ENCODE data around the gene MRAP.
"Not testable (repeated sequence)": the region's sequence is repeated elsewhere in the genome, so short reads cannot be mapped to it uniquely, and the experiment has no call there.

Gene MRAP

DNA sequence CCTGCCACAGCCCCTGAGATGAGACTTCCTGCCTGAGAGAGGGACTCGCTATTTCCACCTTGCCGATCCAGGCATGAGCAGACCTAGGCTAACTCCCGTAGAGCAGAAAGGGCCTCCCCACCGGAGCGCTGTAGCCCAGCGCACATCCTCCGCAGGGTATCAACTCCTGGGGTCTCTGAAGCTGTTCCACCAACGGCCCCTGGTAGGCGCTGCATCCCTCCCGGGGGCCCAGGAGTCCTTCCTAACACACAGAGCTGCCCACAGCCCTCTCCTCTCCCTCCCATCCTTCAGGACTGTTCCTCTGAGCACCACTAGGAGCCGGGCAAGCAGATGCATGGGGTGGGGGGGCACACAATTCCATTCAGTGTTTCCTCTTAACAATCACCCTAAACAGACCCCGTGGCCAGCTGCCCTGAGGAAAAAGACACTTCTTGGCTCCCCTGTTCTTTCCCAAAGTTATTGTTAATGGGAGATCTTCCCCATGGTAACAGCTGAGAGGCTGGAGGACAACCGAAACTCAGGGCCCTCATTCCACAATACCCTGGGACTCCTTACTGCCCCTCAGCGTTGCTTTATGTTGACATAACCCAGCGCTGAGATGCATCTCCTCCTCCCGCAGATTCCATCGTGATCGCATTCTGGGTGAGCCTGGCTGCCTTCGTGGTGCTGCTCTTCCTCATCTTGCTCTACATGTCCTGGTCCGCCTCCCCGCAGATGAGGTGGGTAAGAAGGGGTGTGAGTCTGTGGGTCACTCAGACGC, 7.5 kb downstream of the MRAP start:
- no peak for TF ChIP-seq CTCF (IDR thresholded peaks at IDR 0.05)
- Histone ChIP-seq H3K4me3 (no peak overlapping the region), H3K27ac (no peak overlapping the region), H3K36me3 (peaks cover 0 to 29% (median 9%) of the 10 kb centered on the region in 3 donors), H3K4me1 (no peaks in the 10 kb centered on the region), H3K27me3 (no peaks in the 10 kb centered on the region), H3K9me3 (no peaks in the 10 kb centered on the region)
- DNase-seq, result no peak
- intact Hi-C loops (cut with DNase I; ENCODE audit: low total_unique reads), result no loop called here

GRCh38 chr21:32307706-32308105, 9.1 kb downstream of the MRAP start:
- H3K27ac ChIP-seq, result no peak overlapping the region
- peaks cover 0 to 44% (median 22%) of the 10 kb centered on the region in 3 donors for H3K36me3 ChIP-seq
- H3K4me1 ChIP-seq, result no peaks in the 10 kb centered on the region
- DNase-seq, result no peak
- H3K4me3 ChIP-seq, result no peak overlapping the region
- TF ChIP-seq CTCF (IDR thresholded peaks at IDR 0.05), result no peak
- no peaks in the 10 kb centered on the region for H3K9me3 ChIP-seq
- no peaks in the 10 kb centered on the region for H3K27me3 ChIP-seq
- intact Hi-C loops (cut with DNase I; ENCODE audit: low total_unique reads), result no loop called here

DNA sequence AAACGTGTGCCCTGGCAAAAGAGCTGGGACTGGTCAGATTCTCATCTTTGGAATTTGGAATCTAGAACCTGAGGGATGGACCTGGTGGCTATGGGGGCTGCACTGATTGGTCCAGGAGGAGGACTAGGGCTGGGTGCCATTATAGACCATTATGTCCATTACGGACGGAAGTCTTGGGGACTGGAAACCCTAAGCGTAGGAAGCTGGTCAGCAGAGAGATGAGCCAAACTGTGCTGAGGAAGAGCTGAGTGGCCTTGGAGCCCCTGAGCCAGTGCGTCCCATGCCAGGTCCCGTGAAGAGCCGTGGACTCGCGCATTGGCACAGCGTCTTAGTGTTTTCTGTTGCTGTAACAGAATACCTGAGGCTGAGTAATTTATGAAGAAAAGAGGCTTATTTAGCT, 10.0 kb downstream of the MRAP start:
- Histone ChIP-seq H3K36me3 (peaks cover 0 to 54% (median 31%) of the 10 kb centered on the region in 3 donors), H3K9me3 (no peaks in the 10 kb centered on the region), H3K4me3 (no peak overlapping the region), H3K27ac (no peak overlapping the region), H3K27me3 (no peaks in the 10 kb centered on the region), H3K4me1 (no peaks in the 10 kb centered on the region)
- TF ChIP-seq CTCF (IDR thresholded peaks at IDR 0.05), result no peak
- no peak for DNase-seq
- intact Hi-C loops (cut with DNase I; ENCODE audit: low total_unique reads), result no loop called here

- TF ChIP-seq CTCF (IDR thresholded peaks at IDR 0.05), result no peak
- no peak for DNase-seq
- no peak overlapping the region for H3K4me3 ChIP-seq
- no peak overlapping the region for H3K27ac ChIP-seq
- H3K36me3 ChIP-seq, result peaks cover 12 to 65% (median 42%) of the 10 kb centered on the region in 3 donors
- intact Hi-C loops (cut with DNase I; ENCODE audit: low total_unique reads), result no loop called here
- H3K4me1 ChIP-seq, result no peaks in the 10 kb centered on the region
- H3K9me3 ChIP-seq, result no peaks in the 10 kb centered on the region
- H3K27me3 ChIP-seq, result no peaks in the 10 kb centered on the region
These were observed 11.3 kb downstream of the MRAP start for GRCh38 chr21:32309906-32310460.

GRCh38 chr21:32310976-32311375, 12.3 kb downstream of the MRAP start:
- H3K4me1 ChIP-seq; H3K4me3 ChIP-seq; H3K9me3 ChIP-seq; H3K27me3 ChIP-seq; H3K27ac ChIP-seq; intact Hi-C loops (cut with DNase I; ENCODE audit: low total_unique reads); DNase-seq: not testable (repeated sequence)
- peaks cover 18 to 74% (median 49%) of the 10 kb centered on the region in 3 donors for H3K36me3 ChIP-seq

GRCh38 chr21:32311621-32312020, 13.0 kb downstream of the MRAP start:
- DNase-seq, result no peak
- Histone ChIP-seq H3K27ac (no peak overlapping the region), H3K36me3 (peaks cover 24 to 81% (median 55%) of the 10 kb centered on the region in 3 donors), H3K4me1 (no peaks in the 10 kb centered on the region), H3K9me3 (no peaks in the 10 kb centered on the region), H3K27me3 (no peaks in the 10 kb centered on the region), H3K4me3 (no peak overlapping the region)
- TF ChIP-seq CTCF (IDR thresholded peaks at IDR 0.05), result no peak
- intact Hi-C loops (cut with DNase I; ENCODE audit: low total_unique reads), result no loop called here
